ENCODE data around the gene CCNF. TPM values are rescaled to one million over a fixed set of nuclear protein-coding genes. Genes with fewer than 3 reads are reported as not detected.

Gene CCNF
- total RNA-seq, 1 donor from 2014 or later, result 46.7 TPM

DNA sequence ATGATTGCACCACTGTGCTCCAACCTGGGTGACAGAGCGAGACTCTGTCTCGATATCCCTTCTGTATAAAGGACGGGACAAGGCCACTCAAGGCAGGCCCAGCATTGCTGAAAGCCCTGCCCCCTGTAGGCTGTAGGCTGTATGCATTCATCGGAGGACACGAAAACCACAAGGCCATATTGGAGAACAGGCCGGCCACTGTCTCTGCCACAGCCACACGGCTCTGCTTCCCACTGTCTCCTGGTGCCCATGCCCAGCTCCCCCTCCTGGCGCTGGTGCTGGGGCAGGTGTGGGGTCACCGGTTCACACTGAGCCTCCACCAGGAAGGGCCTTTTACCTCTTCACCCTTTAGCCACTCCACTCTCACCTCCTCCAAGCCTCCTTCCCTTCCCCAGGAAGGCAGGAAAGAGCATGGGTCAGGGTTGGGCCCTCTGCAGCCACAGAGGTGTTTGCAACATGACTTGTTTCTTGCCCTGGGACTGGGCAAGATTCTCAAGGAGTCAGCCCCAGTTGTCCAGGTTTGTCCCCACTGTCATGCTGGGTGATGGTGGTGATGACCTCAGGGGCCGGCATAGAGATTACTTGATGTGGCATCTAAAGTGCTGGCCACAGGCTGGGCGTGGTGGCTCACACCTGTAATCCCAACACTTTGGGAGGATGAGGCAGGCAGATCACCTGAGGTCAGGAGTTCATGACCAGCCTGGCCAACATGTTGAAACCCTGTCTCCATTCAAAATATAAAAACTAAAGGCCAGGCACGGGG is 36.6 kb downstream of the CCNF start:
- no peaks in the 10 kb centered on the region for H3K9me3 Mint-ChIP-seq
- H3K36me3 Mint-ChIP-seq (ENCODE audit: low read depth), result no peaks in the 10 kb centered on the region
- no peaks in the 10 kb centered on the region for H3K4me1 Mint-ChIP-seq (ENCODE audit: low read depth)
- intact Hi-C loops (cut with micrococcal nuclease), result no loop called here
- DNase-seq (ENCODE audit: low spot score), result no peak
- no peak overlapping the region for H3K27ac Mint-ChIP-seq
- peaks cover 25% of the 10 kb centered on the region for H3K27me3 Mint-ChIP-seq (ENCODE audit: insufficient read depth)
- no peak overlapping the region for H3K4me3 Mint-ChIP-seq

DNA sequence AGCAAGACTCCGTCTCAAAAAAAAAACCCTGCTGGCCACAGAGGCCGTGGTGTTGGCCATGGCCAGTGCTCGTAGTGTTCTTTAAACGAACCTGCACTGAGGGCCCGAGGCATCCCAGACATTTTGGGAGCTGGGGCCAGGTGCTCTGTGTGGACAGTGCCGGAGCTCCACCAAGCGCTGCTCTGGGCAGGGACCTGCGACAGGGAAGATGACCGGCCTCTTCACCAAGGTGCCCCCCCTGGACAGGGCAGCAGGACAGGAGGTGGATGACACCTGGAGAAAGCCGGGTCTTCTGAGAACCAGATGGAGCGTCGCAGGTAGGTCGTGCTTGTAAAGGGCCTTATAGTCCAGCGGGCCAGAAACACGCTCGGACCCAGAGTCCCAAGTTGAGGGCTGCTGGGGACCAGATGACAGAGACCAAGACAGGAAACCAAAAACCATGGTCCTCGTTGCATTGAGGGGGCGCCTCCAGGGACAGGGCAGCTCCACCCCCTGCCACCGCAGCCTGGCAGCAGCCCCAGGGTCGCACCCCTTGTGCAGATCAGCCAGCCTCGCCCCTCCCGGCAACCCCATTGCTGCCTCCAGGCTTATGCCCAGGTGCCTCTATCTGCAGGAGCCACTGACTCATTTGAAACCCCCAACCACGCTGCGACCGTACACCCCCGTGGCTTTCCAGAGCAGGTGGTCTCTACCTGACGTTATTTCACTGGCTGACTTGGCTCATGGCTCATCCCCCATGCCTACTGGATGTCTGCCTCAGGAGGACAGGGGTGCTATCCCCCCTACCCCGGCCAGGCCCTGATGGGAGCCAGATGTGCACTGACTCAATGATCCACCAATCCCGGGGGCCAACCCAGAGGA is 37.6 kb downstream of the CCNF start:
- DNase-seq (ENCODE audit: low spot score), result no peak
- Mint-ChIP-seq H3K27ac (peak overlapping the region; percentile 23), H3K36me3 (ENCODE audit: low read depth) (no peaks in the 10 kb centered on the region), H3K4me3 (no peak overlapping the region), H3K27me3 (ENCODE audit: insufficient read depth) (peaks cover 25% of the 10 kb centered on the region), H3K9me3 (no peaks in the 10 kb centered on the region), H3K4me1 (ENCODE audit: low read depth) (no peaks in the 10 kb centered on the region)
- intact Hi-C loops (cut with micrococcal nuclease), result no loop called here

DNA sequence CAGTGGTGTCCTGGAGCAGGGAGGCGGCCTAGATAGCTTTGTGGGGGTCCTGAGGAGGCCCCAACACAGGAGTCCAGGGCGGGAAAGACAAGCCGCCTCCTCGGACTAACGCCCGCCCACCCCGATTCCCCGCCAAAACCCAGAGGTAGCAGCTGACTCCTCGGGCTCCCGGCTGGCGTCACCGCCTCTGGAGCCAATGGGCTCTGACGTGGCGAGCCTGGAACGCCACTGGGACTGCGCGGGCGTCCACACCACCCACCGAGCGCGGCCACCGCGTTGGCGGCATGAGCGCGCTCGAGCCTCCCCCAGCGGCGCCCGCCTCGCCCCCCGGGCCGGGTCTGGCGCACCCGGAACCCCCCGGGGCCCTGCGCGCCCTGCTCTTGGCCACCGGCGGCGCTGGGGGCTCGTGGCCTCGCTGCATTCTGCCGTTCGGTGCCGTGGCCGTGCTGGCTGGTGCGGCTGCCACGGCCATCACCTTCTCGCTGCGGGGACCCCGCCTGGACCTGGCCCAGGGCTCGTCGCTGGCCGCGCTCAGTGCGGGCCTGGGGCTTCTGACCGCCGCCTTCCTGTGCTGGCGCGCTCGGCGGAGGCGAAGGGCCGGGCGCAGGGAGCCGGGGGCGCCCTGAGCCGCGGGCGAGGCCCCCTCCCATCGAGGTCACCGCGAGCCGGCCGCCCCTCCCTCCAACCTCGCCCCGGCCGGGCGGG is 38.4 kb downstream of the CCNF start:
- H3K4me1 Mint-ChIP-seq (ENCODE audit: low read depth), result no peaks in the 10 kb centered on the region
- DNase-seq (ENCODE audit: low spot score), result no peak

DNA sequence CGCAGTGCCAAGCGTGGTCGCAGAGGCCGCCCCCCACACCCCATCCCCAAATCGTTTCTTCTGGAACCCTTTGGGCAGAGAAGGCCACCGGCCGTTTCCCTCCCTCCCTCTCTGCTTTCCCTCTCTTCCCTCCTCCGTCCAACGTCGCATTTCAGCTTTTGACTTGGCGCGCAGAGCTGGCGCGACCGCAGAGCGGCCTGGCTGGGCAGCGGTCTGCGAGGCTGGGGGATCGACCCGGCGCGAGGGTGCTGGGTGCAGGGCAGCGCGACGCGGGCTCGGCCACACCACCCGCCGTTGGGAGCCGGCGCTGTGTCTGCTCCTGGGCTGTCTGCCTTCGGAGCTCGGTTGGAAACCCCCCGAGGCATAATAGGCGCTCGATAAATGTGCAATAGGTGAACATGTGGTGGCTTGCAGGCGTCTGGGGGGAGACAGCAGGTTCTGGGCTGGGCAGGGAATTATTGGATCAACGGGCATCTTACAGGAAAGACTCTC is 39.0 kb downstream of the CCNF start:
- intact Hi-C loops (cut with micrococcal nuclease), result no loop called here

More for the DNA sequence above, 38.4 kb downstream of the CCNF start:
- intact Hi-C loops (cut with micrococcal nuclease), result no loop called here
- Mint-ChIP-seq H3K9me3 (no peaks in the 10 kb centered on the region), H3K36me3 (ENCODE audit: low read depth) (no peaks in the 10 kb centered on the region), H3K4me3 (no peak overlapping the region), H3K27me3 (ENCODE audit: insufficient read depth) (peaks cover 25% of the 10 kb centered on the region), H3K27ac (no peak overlapping the region)

DNA sequence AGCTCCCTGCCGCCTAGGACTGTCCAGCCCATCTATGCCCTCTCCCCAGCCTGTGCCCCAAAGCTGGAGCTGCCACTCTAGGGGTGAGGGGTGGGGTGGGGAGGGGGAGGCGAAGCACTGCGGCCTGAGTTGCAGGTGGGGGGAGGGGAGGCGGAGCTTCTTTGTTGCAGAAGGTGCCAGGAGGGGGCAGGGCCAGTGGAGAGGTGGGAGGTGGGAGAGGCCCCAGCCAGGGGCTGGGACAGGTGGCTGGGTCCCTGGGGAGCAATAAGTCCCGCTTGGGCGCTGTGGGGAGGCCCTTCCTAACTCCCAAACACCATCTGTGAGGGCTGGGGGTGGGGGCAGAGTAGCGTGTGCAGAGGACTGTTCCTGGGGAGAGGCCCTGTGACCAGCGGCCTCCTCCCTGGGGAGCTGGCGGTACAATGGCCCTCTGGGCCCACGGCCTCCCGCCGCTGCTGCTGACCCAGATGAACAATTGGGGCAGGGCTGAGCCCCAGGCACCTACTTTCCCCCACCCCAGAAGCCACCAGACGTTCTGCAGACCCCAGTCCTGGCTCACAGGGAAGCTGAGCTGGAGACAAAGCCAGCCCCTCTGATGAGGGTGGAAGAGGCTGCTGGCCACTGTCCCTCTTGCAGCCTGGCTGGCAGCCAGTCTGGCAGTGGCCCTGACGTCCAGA is 39.6 kb downstream of the CCNF start:
- no peaks in the 10 kb centered on the region for H3K9me3 Mint-ChIP-seq
- DNase-seq (ENCODE audit: low spot score), result no peak
- H3K27me3 Mint-ChIP-seq (ENCODE audit: insufficient read depth), result peaks cover 30% of the 10 kb centered on the region
- H3K4me3 Mint-ChIP-seq, result no peak overlapping the region
- H3K27ac Mint-ChIP-seq, result no peak overlapping the region
- H3K36me3 Mint-ChIP-seq (ENCODE audit: low read depth), result no peaks in the 10 kb centered on the region
- intact Hi-C loops (cut with micrococcal nuclease), result no loop called here
- H3K4me1 Mint-ChIP-seq (ENCODE audit: low read depth), result peaks cover 4% of the 10 kb centered on the region

More for the DNA sequence above, 39.0 kb downstream of the CCNF start:
- H3K4me1 Mint-ChIP-seq (ENCODE audit: low read depth), result peaks cover 3% of the 10 kb centered on the region
- no peak overlapping the region for H3K27ac Mint-ChIP-seq
- no peaks in the 10 kb centered on the region for H3K9me3 Mint-ChIP-seq
- peaks cover 30% of the 10 kb centered on the region for H3K27me3 Mint-ChIP-seq (ENCODE audit: insufficient read depth)
- DNase-seq (ENCODE audit: low spot score), result no peak
- no peak overlapping the region for H3K4me3 Mint-ChIP-seq
- no peaks in the 10 kb centered on the region for H3K36me3 Mint-ChIP-seq (ENCODE audit: low read depth)

DNA sequence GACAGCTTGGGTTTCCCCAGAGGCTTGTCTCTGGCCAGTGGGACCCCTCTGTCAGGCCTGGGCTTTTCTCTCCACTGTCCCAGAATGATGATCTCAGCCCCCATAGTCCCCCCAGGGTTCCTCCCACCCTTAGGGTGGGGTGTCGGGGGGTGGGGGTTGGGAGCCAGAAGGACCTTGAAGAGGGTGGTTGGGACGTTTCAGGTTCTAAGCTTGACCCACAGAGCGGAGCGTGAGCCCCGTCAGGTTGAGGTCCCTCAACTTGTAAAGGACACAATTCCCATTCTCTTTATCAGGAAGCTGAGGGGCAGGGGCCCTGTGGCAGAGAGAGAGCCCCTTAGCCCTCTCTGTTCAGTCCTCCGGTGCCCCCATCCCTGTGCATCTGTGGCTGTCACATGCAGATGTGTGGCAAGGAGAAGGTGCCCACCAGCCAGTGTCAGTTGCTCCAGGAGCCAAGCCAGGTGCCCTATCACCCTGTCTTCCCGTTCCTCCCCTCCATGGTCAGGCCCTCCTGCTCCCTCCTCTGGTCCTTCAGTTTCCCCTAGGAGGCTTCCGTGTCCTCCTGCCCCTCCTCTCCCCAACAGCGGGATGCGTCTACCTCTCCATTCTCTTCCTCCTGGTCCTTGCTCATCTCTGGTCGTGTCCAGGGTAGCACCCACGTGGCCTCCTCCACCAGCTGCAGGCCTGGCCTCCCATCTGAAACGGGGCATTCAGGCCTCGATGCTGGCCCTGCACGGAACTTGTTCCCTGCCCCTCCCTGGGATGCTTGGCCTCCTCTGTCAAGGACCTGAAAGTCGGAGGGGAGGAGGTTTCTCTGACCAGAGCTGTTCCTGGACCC is 40.4 kb downstream of the CCNF start:
- H3K4me1 Mint-ChIP-seq (ENCODE audit: low read depth), result peaks cover 4% of the 10 kb centered on the region
- intact Hi-C loops (cut with micrococcal nuclease), result no loop called here
- H3K27me3 Mint-ChIP-seq (ENCODE audit: insufficient read depth), result peaks cover 30% of the 10 kb centered on the region
- DNase-seq (ENCODE audit: low spot score), result no peak
- no peaks in the 10 kb centered on the region for H3K36me3 Mint-ChIP-seq (ENCODE audit: low read depth)
- no peaks in the 10 kb centered on the region for H3K9me3 Mint-ChIP-seq
- H3K4me3 Mint-ChIP-seq, result no peak overlapping the region
- H3K27ac Mint-ChIP-seq, result no peak overlapping the region

DNA sequence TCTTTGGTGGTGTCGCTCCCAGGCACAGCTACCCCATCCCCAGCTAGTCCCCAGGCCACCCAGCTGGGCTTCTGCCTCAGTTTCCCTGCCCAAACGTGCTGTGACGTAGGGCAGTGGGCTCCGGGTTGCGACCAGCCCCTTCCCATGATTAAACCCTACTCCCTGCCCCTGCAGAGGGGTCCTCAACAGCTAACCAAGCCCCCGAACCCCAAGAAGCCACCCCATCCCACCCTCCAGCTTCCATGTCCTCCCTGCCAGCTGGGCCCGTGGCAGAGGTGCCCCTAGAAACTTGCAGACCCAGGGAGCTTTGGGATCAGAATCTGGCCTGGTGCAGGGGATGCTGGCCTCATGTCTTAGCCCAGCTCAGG is 41.0 kb downstream of the CCNF start:
- Mint-ChIP-seq H3K9me3 (no peaks in the 10 kb centered on the region), H3K27me3 (ENCODE audit: insufficient read depth) (peaks cover 29% of the 10 kb centered on the region), H3K36me3 (ENCODE audit: low read depth) (no peaks in the 10 kb centered on the region), H3K27ac (no peak overlapping the region), H3K4me1 (ENCODE audit: low read depth) (peaks cover 4% of the 10 kb centered on the region), H3K4me3 (no peak overlapping the region)
- intact Hi-C loops (cut with micrococcal nuclease), result no loop called here
- DNase-seq (ENCODE audit: low spot score), result no peak

DNA sequence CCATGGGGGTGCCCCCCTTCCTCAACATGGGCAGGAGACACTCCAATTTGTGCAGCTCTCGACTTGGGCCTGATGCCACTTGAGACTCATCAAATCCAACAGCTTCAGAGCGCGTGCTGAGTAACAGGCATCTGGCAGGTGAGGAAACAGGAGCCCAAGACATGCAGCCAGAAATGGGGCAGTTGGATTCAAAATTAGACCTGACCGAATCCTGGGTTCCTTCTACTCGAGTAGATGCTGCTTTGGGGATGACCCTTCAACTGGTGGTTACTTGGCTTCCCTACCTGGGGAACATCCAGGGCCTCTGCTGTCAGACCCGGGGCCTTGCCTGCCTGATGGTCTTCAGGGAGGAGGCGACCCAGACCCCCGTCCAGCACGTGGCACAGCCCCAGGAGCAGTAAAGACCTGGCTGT is 41.4 kb downstream of the CCNF start:
- no peak for DNase-seq (ENCODE audit: low spot score)
- no peaks in the 10 kb centered on the region for H3K9me3 Mint-ChIP-seq
- no peak overlapping the region for H3K4me3 Mint-ChIP-seq
- H3K4me1 Mint-ChIP-seq (ENCODE audit: low read depth), result peaks cover 4% of the 10 kb centered on the region
- no peak overlapping the region for H3K27ac Mint-ChIP-seq
- intact Hi-C loops (cut with micrococcal nuclease), result no loop called here
- no peaks in the 10 kb centered on the region for H3K36me3 Mint-ChIP-seq (ENCODE audit: low read depth)
- peaks cover 28% of the 10 kb centered on the region for H3K27me3 Mint-ChIP-seq (ENCODE audit: insufficient read depth)

DNA sequence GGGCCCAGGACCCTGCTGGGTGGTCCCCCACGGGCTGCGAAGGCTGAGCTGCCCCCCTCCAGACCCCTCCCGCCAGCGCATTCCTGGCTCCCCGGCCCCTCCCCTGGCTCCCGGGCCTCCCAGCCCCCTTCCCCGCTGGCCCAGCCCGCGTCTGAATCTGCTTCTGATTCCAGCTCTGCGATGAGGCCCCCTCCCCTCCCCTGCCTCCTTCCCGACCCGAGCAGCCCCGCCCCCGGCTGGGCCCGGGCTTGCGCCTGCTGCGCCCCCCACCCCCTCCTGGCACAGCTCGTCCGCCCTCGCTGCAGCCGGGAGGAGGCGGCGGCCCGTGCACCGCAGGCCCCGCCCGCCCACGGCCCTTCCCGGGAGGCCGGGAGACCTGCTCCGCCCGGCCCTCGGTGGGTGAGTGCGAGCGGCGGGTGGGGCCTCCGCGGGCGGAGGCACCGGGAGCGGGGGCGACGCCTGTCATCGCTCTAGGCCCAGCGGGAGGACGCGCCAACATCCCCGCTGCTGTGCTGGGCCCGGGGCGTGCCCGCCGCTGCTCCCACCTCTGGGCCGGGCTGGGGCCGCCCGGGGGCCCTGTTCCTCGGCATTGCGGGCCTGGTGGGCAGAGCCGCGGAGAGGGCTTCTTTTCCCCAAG is 41.9 kb downstream of the CCNF start, which contains the start of gene NTN3:
TSS of gene NTN3 (plus strand) at position 282 of the 637 bp plus-strand sequence. CDS start 405 bp downstream, outside the sequence.
- H3K4me3 Mint-ChIP-seq, result no peak within 1 kb of the TSS
- H3K27ac Mint-ChIP-seq, result no peak within 1 kb of the TSS
- no peaks in the 10 kb centered on the region for H3K9me3 Mint-ChIP-seq
- intact Hi-C loops (cut with micrococcal nuclease), result no loop called here
- DNase-seq (ENCODE audit: low spot score), result no peak
- H3K36me3 Mint-ChIP-seq (ENCODE audit: low read depth), result no peaks in the 10 kb centered on the region
- H3K27me3 Mint-ChIP-seq (ENCODE audit: insufficient read depth), result peaks cover 27% of the 10 kb centered on the region
- H3K4me1 Mint-ChIP-seq (ENCODE audit: low read depth), result peaks cover 4% of the 10 kb centered on the region

DNA sequence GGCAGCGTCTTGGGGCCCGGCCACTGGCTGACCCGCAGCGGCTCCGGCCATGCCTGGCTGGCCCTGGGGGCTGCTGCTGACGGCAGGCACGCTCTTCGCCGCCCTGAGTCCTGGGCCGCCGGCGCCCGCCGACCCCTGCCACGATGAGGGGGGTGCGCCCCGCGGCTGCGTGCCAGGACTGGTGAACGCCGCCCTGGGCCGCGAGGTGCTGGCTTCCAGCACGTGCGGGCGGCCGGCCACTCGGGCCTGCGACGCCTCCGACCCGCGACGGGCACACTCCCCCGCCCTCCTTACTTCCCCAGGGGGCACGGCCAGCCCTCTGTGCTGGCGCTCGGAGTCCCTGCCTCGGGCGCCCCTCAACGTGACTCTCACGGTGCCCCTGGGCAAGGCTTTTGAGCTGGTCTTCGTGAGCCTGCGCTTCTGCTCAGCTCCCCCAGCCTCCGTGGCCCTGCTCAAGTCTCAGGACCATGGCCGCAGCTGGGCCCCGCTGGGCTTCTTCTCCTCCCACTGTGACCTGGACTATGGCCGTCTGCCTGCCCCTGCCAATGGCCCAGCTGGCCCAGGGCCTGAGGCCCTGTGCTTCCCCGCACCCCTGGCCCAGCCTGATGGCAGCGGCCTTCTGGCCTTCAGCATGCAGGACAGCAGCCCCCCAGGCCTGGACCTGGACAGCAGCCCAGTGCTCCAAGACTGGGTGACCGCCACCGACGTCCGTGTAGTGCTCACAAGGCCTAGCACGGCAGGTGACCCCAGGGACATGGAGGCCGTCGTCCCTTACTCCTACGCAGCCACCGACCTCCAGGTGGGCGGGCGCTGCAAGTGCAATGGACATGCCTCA is 42.6 kb downstream of the CCNF start:
- Mint-ChIP-seq H3K9me3 (no peaks in the 10 kb centered on the region), H3K27ac (no peak overlapping the region), H3K36me3 (ENCODE audit: low read depth) (no peaks in the 10 kb centered on the region), H3K4me1 (ENCODE audit: low read depth) (peaks cover 4% of the 10 kb centered on the region), H3K27me3 (ENCODE audit: insufficient read depth) (peaks cover 26% of the 10 kb centered on the region), H3K4me3 (no peak overlapping the region)
- DNase-seq (ENCODE audit: low spot score), result no peak
- intact Hi-C loops (cut with micrococcal nuclease), result no loop called here

DNA sequence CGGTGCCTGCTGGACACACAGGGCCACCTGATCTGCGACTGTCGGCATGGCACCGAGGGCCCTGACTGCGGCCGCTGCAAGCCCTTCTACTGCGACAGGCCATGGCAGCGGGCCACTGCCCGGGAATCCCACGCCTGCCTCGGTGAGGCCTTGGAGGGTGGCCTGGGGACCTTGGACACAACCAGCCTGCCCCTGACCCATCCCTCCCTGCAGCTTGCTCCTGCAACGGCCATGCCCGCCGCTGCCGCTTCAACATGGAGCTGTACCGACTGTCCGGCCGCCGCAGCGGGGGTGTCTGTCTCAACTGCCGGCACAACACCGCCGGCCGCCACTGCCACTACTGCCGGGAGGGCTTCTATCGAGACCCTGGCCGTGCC is 43.2 kb downstream of the CCNF start:
- intact Hi-C loops (cut with micrococcal nuclease), result no loop called here
- H3K9me3 Mint-ChIP-seq, result no peaks in the 10 kb centered on the region
- H3K27me3 Mint-ChIP-seq (ENCODE audit: insufficient read depth), result peaks cover 25% of the 10 kb centered on the region
- no peaks in the 10 kb centered on the region for H3K36me3 Mint-ChIP-seq (ENCODE audit: low read depth)
- no peak for DNase-seq (ENCODE audit: low spot score)
- no peak overlapping the region for H3K27ac Mint-ChIP-seq
- H3K4me3 Mint-ChIP-seq, result no peak overlapping the region
- H3K4me1 Mint-ChIP-seq (ENCODE audit: low read depth), result peaks cover 4% of the 10 kb centered on the region
